ENCODE data around the gene FLRT3. TPM values are rescaled to one million over a fixed set of nuclear protein-coding genes. Genes with fewer than 3 reads are reported as not detected.

FLRT3 gene
- total and polyA plus RNA-seq, 10 of the 15 experiments (the other 5 are each of a cell fraction or from before 2014, with no cell fraction given): 0.06 to 1.9 (median 0.29) TPM

DNA sequence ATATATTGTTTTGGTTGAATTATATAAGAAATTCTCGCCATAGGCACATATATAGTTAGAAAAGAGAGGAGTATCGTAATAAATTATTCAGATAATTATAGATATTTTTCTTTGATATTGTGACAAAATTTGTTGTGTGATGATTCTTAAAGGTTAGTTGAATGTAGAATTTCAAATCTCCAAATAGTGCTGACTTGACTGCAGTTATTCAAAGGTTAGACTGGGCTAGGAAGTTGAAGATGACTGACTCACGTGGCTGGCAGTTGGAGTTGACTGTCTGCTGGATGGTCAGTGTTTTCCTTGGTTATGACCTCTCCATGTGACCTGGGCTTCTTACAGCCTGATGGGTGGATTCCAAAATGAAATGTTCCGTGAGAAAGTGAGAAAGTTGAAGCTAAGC, 55.3 kb downstream of the FLRT3 start:
- Histone ChIP-seq H3K4me2 (ENCODE audit: control insufficient read depth, insufficient read depth) (no peak overlapping the region), H3K9me3 (replicated peaks; ENCODE audit: control insufficient read depth, insufficient read depth, low read length) (no peaks in the 10 kb centered on the region), H2AFZ (ENCODE audit: control insufficient read depth, low read depth, low read length) (no peak overlapping the region), H3K27ac (ENCODE audit: control insufficient read depth, insufficient read depth) (no peak overlapping the region), H4K20me1 (ENCODE audit: control insufficient read depth, insufficient read depth) (no peaks in the 10 kb centered on the region), H3K27me3 (replicated peaks in 1 of 2; ENCODE audit: control insufficient read depth in 2 of 2, insufficient read depth in 2 of 2, low read length in 1 of 2) (no peaks in the 10 kb centered on the region), H3K4me1 (ENCODE audit: control insufficient read depth, insufficient read depth, low read length) (no peaks in the 10 kb centered on the region), H3K4me3 (no peak overlapping the region), H3K9ac (ENCODE audit: control insufficient read depth, insufficient read depth, low read length) (no peak overlapping the region), H3K36me3 (ENCODE audit: control insufficient read depth in 2 of 2, insufficient read depth in 2 of 2, low read length in 1 of 2) (no peaks in the 10 kb centered on the region), H3K79me2 (ENCODE audit: control insufficient read depth, insufficient read depth, low read length) (no peaks in the 10 kb centered on the region)
- POLR2A ChIA-PET: no interaction called here
- in situ Hi-C loops (cut with MboI) (no loop called here), intact Hi-C loops (cut with micrococcal nuclease; ENCODE audit: unreplicated experiment) (no loop called here)
- no peak for FAIRE-seq
- BruUV-seq (replicated peaks): no TSS peak
- ATAC-seq: no peak
- RAD21 ChIA-PET (ENCODE audit: unreplicated experiment): no interaction called here
- whole genome bisulfite sequencing (ENCODE audit: insufficient coverage, insufficient replicate concordance, low lambda C conversion rate, missing lambda C conversion rate): 24% methylated on average over 4 of the region's 4 CpGs
- CTCF ChIA-PET: no interaction called here
- DNase-seq (ENCODE audit: low read depth, low spot score): no peak
- SMC1A ChIA-PET (ENCODE audit: uncharacterized antibody, unreplicated experiment): no interaction called here
- TF ChIP-seq NRF1 (conservative IDR thresholded peaks at IDR 0.05; ENCODE audit: low read depth, low read length): no peak
- TF ChIP-seq JUNB (IDR thresholded peaks at IDR 0.05): no peak
- no peak for TF ChIP-seq BCL11A (IDR thresholded peaks at IDR 0.05; ENCODE audit: low read depth, low read length)
- TF ChIP-seq, protein P1, sequence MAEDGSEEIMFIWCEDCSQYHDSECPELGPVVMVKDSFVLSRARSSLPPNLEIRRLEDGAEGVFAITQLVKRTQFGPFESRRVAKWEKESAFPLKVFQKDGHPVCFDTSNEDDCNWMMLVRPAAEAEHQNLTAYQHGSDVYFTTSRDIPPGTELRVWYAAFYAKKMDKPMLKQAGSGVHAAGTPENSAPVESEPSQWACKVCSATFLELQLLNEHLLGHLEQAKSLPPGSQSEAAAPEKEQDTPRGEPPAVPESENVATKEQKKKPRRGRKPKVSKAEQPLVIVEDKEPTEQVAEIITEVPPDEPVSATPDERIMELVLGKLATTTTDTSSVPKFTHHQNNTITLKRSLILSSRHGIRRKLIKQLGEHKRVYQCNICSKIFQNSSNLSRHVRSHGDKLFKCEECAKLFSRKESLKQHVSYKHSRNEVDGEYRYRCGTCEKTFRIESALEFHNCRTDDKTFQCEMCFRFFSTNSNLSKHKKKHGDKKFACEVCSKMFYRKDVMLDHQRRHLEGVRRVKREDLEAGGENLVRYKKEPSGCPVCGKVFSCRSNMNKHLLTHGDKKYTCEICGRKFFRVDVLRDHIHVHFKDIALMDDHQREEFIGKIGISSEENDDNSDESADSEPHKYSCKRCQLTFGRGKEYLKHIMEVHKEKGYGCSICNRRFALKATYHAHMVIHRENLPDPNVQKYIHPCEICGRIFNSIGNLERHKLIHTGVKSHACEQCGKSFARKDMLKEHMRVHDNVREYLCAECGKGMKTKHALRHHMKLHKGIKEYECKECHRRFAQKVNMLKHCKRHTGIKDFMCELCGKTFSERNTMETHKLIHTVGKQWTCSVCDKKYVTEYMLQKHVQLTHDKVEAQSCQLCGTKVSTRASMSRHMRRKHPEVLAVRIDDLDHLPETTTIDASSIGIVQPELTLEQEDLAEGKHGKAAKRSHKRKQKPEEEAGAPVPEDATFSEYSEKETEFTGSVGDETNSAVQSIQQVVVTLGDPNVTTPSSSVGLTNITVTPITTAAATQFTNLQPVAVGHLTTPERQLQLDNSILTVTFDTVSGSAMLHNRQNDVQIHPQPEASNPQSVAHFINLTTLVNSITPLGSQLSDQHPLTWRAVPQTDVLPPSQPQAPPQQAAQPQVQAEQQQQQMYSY (CRISPR knock-in tag; IDR thresholded peaks at IDR 0.05): no peak
- TF ChIP-seq, protein P2, sequence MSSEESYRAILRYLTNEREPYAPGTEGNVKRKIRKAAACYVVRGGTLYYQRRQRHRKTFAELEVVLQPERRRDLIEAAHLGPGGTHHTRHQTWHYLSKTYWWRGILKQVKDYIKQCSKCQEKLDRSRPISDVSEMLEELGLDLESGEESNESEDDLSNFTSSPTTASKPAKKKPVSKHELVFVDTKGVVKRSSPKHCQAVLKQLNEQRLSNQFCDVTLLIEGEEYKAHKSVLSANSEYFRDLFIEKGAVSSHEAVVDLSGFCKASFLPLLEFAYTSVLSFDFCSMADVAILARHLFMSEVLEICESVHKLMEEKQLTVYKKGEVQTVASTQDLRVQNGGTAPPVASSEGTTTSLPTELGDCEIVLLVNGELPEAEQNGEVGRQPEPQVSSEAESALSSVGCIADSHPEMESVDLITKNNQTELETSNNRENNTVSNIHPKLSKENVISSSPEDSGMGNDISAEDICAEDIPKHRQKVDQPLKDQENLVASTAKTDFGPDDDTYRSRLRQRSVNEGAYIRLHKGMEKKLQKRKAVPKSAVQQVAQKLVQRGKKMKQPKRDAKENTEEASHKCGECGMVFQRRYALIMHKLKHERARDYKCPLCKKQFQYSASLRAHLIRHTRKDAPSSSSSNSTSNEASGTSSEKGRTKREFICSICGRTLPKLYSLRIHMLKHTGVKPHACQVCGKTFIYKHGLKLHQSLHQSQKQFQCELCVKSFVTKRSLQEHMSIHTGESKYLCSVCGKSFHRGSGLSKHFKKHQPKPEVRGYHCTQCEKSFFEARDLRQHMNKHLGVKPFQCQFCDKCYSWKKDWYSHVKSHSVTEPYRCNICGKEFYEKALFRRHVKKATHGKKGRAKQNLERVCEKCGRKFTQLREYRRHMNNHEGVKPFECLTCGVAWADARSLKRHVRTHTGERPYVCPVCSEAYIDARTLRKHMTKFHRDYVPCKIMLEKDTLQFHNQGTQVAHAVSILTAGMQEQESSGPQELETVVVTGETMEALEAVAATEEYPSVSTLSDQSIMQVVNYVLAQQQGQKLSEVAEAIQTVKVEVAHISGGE (CRISPR knock-in tag; IDR thresholded peaks at IDR 0.05): no peak
- TF ChIP-seq PAX8 (IDR thresholded peaks at IDR 0.05): no peak
- TF ChIP-seq STAT1 (conservative IDR thresholded peaks at IDR 0.05): no peak
- TF ChIP-seq, protein P3, sequence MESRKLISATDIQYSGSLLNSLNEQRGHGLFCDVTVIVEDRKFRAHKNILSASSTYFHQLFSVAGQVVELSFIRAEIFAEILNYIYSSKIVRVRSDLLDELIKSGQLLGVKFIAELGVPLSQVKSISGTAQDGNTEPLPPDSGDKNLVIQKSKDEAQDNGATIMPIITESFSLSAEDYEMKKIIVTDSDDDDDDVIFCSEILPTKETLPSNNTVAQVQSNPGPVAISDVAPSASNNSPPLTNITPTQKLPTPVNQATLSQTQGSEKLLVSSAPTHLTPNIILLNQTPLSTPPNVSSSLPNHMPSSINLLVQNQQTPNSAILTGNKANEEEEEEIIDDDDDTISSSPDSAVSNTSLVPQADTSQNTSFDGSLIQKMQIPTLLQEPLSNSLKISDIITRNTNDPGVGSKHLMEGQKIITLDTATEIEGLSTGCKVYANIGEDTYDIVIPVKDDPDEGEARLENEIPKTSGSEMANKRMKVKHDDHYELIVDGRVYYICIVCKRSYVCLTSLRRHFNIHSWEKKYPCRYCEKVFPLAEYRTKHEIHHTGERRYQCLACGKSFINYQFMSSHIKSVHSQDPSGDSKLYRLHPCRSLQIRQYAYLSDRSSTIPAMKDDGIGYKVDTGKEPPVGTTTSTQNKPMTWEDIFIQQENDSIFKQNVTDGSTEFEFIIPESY (IDR thresholded peaks at IDR 0.05): no peak
- TF ChIP-seq POLR2AphosphoS2 (IDR thresholded peaks at IDR 0.05; ENCODE audit: low read depth, low read length): no peak
- TF ChIP-seq POLR2AphosphoS5 (IDR thresholded peaks at IDR 0.05; ENCODE audit: low read length): no peak
- TF ChIP-seq, protein P4, sequence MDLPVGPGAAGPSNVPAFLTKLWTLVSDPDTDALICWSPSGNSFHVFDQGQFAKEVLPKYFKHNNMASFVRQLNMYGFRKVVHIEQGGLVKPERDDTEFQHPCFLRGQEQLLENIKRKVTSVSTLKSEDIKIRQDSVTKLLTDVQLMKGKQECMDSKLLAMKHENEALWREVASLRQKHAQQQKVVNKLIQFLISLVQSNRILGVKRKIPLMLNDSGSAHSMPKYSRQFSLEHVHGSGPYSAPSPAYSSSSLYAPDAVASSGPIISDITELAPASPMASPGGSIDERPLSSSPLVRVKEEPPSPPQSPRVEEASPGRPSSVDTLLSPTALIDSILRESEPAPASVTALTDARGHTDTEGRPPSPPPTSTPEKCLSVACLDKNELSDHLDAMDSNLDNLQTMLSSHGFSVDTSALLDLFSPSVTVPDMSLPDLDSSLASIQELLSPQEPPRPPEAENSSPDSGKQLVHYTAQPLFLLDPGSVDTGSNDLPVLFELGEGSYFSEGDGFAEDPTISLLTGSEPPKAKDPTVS (IDR thresholded peaks at IDR 0.05; ENCODE audit: low read depth, low read length): no peak
- TF ChIP-seq NFIC (IDR thresholded peaks at IDR 0.05; ENCODE audit: low read depth, low read length): no peak
- no peak for TF ChIP-seq RELA (IDR thresholded peaks at IDR 0.05; ENCODE audit: borderline replicate concordance, partially characterized antibody)
- TF ChIP-seq HCFC1 (IDR thresholded peaks at IDR 0.05; ENCODE audit: low read length): no peak
- TF ChIP-seq ZNF217 (IDR thresholded peaks at IDR 0.05): no peak
- no peak for TF ChIP-seq LARP7 (IDR thresholded peaks at IDR 0.05)

Data from GM12878 (cell line).